Left ventricle myocardium superior (tissue), 1 donor: ENCODE measurements around the gene MEX3A. TPM values are rescaled to one million over a fixed set of nuclear protein-coding genes. Genes with fewer than 3 reads are reported as not detected.
"Not testable (repeated sequence)": the region's sequence is repeated elsewhere in the genome, so short reads cannot be mapped to it uniquely, and the experiment has no call there.

ENCODE experiments used
- ATAC-seq: fragments of 200-7000 bp; cut with Tn5 transposase; one replicate; pipeline ENCODE4 v1.9.1; 2020; ENCODE audit warnings: mild to moderate bottlenecking, moderate library complexity
- DNase-seq: peaks from one replicate; pipeline ENCODE4 v3.0.0-alpha.2; 2020
- intact Hi-C: fragments of 100-400 bp; cut with micrococcal nuclease; formaldehyde crosslinking; loops from one replicate; pipeline ENCODE4 v1.11.0; 2022
- total RNA-seq: library from RNA; stranded (reverse); fragmentation: NEBNext Ultra II Directional; extraction: Animal tissue kit (Norgen Biotek cat#: 25700); gene quantifications from one replicate; pipeline ENCODE4 v1.2.1, GENCODE V29; 2021
- donor health status: DM: no; HTN: yes; CAD: no; lungs with severe emphysema.

The MEX3A gene
- total RNA-seq, 1 donor from 2014 or later, result 0.17 TPM

GRCh38 chr1:156120318-156120717, 38.1 kb upstream of the MEX3A start:
- DNase-seq (no peak), ATAC-seq (no peak)
- intact Hi-C loops, result no loop called here

- ATAC-seq (no peak), DNase-seq (peak; percentile 65)
- intact Hi-C loops, result no loop called here
Observed at GRCh38 chr1:156119503-156120209, 37.4 kb upstream of the MEX3A start.

- peak; percentile 34 for ATAC-seq
- intact Hi-C loops, result no loop called here
Observed at GRCh38 chr1:156118177-156118868, 36.1 kb upstream of the MEX3A start.

GRCh38 chr1:156117414-156118176, 35.3 kb upstream of the MEX3A start:
- intact Hi-C loops, result no loop called here
- ATAC-seq (no peak), DNase-seq (no peak)

More at GRCh38 chr1:156118177-156118868, 36.1 kb upstream of the MEX3A start:
- DNase-seq, result peak; percentile 78

- ATAC-seq, DNase-seq, intact Hi-C loops: not testable (repeated sequence)
Observed at GRCh38 chr1:156116731-156117130, 34.5 kb upstream of the MEX3A start.

GRCh38 chr1:156115514-156116374, 33.5 kb upstream of the MEX3A start:
- DNase-seq (peak; percentile 78), ATAC-seq (peak; percentile 49)
- intact Hi-C loops, result no loop called here

GRCh38 chr1:156114919-156115513, 32.8 kb upstream of the MEX3A start:
- intact Hi-C loops, result no loop called here
- peak; percentile 58 for ATAC-seq
- DNase-seq, result peak; percentile 69

- DNase-seq (peak; percentile 95), ATAC-seq (peak; percentile 88)
- intact Hi-C loops, result no loop called here
Observed at GRCh38 chr1:156114101-156114918, 32.0 kb upstream of the MEX3A start, which contains the start of gene LMNA. Gene LMNA, plus strand, starts transcription at chr1:156114711. Its CDS starts 208 bp downstream, at chr1:156114919.

- ATAC-seq, result no peak
- intact Hi-C loops, result no loop called here
Observed at GRCh38 chr1:156113282-156113950, 31.2 kb upstream of the MEX3A start.

GRCh38 chr1:156112276-156113137, 30.2 kb upstream of the MEX3A start:
- ATAC-seq (no peak), DNase-seq (no peak)
- intact Hi-C loops, result no loop called here

More at GRCh38 chr1:156113282-156113950, 31.2 kb upstream of the MEX3A start:
- no peak for DNase-seq

GRCh38 chr1:156111355-156111962, 29.2 kb upstream of the MEX3A start:
- no peak for DNase-seq
- intact Hi-C loops, result no loop called here
- ATAC-seq, result no peak

- DNase-seq (no peak), ATAC-seq (no peak)
- intact Hi-C loops, result no loop called here
Observed at GRCh38 chr1:156110252-156110651, 28.0 kb upstream of the MEX3A start.

- no peak for DNase-seq
- no peak for ATAC-seq
- intact Hi-C loops, result no loop called here
Observed at GRCh38 chr1:156108664-156109241, 26.5 kb upstream of the MEX3A start.

GRCh38 chr1:156108057-156108456, 25.8 kb upstream of the MEX3A start:
- intact Hi-C loops, result no loop called here
- no peak for DNase-seq
- no peak for ATAC-seq

GRCh38 chr1:156106624-156107488, 24.6 kb upstream of the MEX3A start:
- intact Hi-C loops, result no loop called here
- ATAC-seq (peak; percentile 34), DNase-seq (peak; percentile 56)
